Mucosa of rectum (tissue), 2 donors: ENCODE data around the gene P2RY6.

Experiments
- H3K27ac ChIP-seq, 2 donors: one replicate each; pipeline ENCODE4 v1.7.0; 2013; ENCODE audit warnings: inconsistent platforms in 2 of 2, low read depth in 2 of 2, low read length in 2 of 2
- H3K27me3 ChIP-seq, 2 donors: one replicate each; pipeline ENCODE4 v1.7.0; 2013; ENCODE audit warnings: low read length in 2 of 2; ENCODE audit not compliant: control insufficient read depth in 2 of 2, insufficient read depth in 2 of 2
- H3K36me3 ChIP-seq, 2 donors: one replicate each; pipeline ENCODE4 v1.7.0; 2013; ENCODE audit warnings: low read length in 2 of 2; ENCODE audit not compliant: control insufficient read depth in 2 of 2, insufficient read depth in 2 of 2
- H3K4me1 ChIP-seq, 2 donors: one replicate each; pipeline ENCODE4 v1.7.0; 2013; ENCODE audit warnings: low read length in 2 of 2, mild to moderate bottlenecking in 1 of 2; ENCODE audit not compliant: control insufficient read depth in 2 of 2, insufficient read depth in 2 of 2
- H3K4me3 ChIP-seq, 2 donors: one replicate each; pipeline ENCODE4 v1.7.0; 2013; ENCODE audit warnings: low read length in 2 of 2
- H3K9ac ChIP-seq, 2 donors: one replicate each; pipeline ENCODE4 v1.7.0; 2013; ENCODE audit warnings: low read length in 2 of 2, low read depth in 1 of 2, mild to moderate bottlenecking in 1 of 2
- H3K9me3 ChIP-seq, 2 donors: one replicate each; pipeline ENCODE4 v1.7.0; 2013; ENCODE audit warnings: low read length in 2 of 2; ENCODE audit not compliant: control insufficient read depth in 2 of 2
- donor health status: healthy.
- donor health status: Normal muscosa, but diverticular disease.

P2RY6 gene

GRCh38 chr11:73296501-73297230 is 24.5 kb downstream of the P2RY6 start:
- H3K36me3 ChIP-seq = no peaks in the 10 kb centered on the region
- no peak overlapping the region for H3K9ac ChIP-seq
- no peak overlapping the region for H3K27ac ChIP-seq
- no peak overlapping the region for H3K4me3 ChIP-seq
- H3K9me3 ChIP-seq = no peaks in the 10 kb centered on the region
- no peaks in the 10 kb centered on the region for H3K27me3 ChIP-seq
- H3K4me1 ChIP-seq = no peaks in the 10 kb centered on the region

GRCh38 chr11:73297231-73297590 is 25.1 kb downstream of the P2RY6 start:
- H3K9ac ChIP-seq = no peak overlapping the region
- H3K9me3 ChIP-seq = no peaks in the 10 kb centered on the region
- no peaks in the 10 kb centered on the region for H3K36me3 ChIP-seq
- no peak overlapping the region for H3K27ac ChIP-seq
- H3K27me3 ChIP-seq = no peaks in the 10 kb centered on the region
- H3K4me3 ChIP-seq = no peak overlapping the region
- H3K4me1 ChIP-seq = no peaks in the 10 kb centered on the region

GRCh38 chr11:73297702-73298101 is 25.6 kb downstream of the P2RY6 start:
- H3K4me1 ChIP-seq = no peaks in the 10 kb centered on the region
- H3K9ac ChIP-seq = no peak overlapping the region
- no peaks in the 10 kb centered on the region for H3K36me3 ChIP-seq
- H3K4me3 ChIP-seq = no peak overlapping the region
- H3K27ac ChIP-seq = no peak overlapping the region
- H3K9me3 ChIP-seq = no peaks in the 10 kb centered on the region
- H3K27me3 ChIP-seq = no peaks in the 10 kb centered on the region

- no peaks in the 10 kb centered on the region for H3K27me3 ChIP-seq
Observed at GRCh38 chr11:73298233-73298632, 26.1 kb downstream of the P2RY6 start.

GRCh38 chr11:73299751-73300150 is 27.6 kb downstream of the P2RY6 start:
- no peaks in the 10 kb centered on the region for H3K4me1 ChIP-seq
- no peaks in the 10 kb centered on the region for H3K27me3 ChIP-seq
- H3K9ac ChIP-seq = no peak overlapping the region
- H3K4me3 ChIP-seq = no peak overlapping the region
- no peaks in the 10 kb centered on the region for H3K36me3 ChIP-seq
- no peak overlapping the region for H3K27ac ChIP-seq
- no peaks in the 10 kb centered on the region for H3K9me3 ChIP-seq

More at GRCh38 chr11:73298233-73298632, 26.1 kb downstream of the P2RY6 start:
- Histone ChIP-seq H3K9ac (no peak overlapping the region), H3K27ac (no peak overlapping the region), H3K4me3 (no peak overlapping the region), H3K9me3 (no peaks in the 10 kb centered on the region), H3K36me3 (no peaks in the 10 kb centered on the region), H3K4me1 (no peaks in the 10 kb centered on the region)

- Histone ChIP-seq H3K9me3 (no peaks in the 10 kb centered on the region), H3K9ac (peak overlapping the region in 1 of 2 donors; percentile 54), H3K4me1 (peaks cover 9 to 12% of the 10 kb centered on the region in 2 donors), H3K27ac (no peak overlapping the region), H3K36me3 (no peaks in the 10 kb centered on the region), H3K4me3 (no peak overlapping the region), H3K27me3 (no peaks in the 10 kb centered on the region)
Observed at GRCh38 chr11:73306069-73306841, 34.1 kb downstream of the P2RY6 start.

GRCh38 chr11:73306977-73307322 is 34.8 kb downstream of the P2RY6 start:
- no peaks in the 10 kb centered on the region for H3K9me3 ChIP-seq
- H3K9ac ChIP-seq = peak overlapping the region; percentile 54 to 61
- peak overlapping the region; percentile 21 to 67 for H3K27ac ChIP-seq
- H3K4me3 ChIP-seq = peak overlapping the region; percentile 69 to 72
- no peaks in the 10 kb centered on the region for H3K36me3 ChIP-seq
- H3K27me3 ChIP-seq = no peaks in the 10 kb centered on the region
- peaks cover 9 to 12% of the 10 kb centered on the region in 2 donors for H3K4me1 ChIP-seq

- H3K36me3 ChIP-seq = no peaks in the 10 kb centered on the region
- no peaks in the 10 kb centered on the region for H3K27me3 ChIP-seq
- peak overlapping the region; percentile 67 to 74 for H3K9ac ChIP-seq
- H3K9me3 ChIP-seq = no peaks in the 10 kb centered on the region
- peak overlapping the region; percentile 69 to 78 for H3K4me3 ChIP-seq
- H3K4me1 ChIP-seq = peaks cover 9 to 12% of the 10 kb centered on the region in 2 donors
- peak overlapping the region; percentile 85 to 87 for H3K27ac ChIP-seq
Observed at GRCh38 chr11:73307323-73308002, 35.3 kb downstream of the P2RY6 start.

- peak within 1 kb of the TSS; percentile 67 to 74 for H3K9ac ChIP-seq
- H3K27me3 ChIP-seq = no peaks in the 10 kb centered on the region
- H3K27ac ChIP-seq = peak within 1 kb of the TSS; percentile 85 to 87
- H3K9me3 ChIP-seq = no peaks in the 10 kb centered on the region
- H3K36me3 ChIP-seq = no peaks in the 10 kb centered on the region
- peaks cover 10 to 12% of the 10 kb centered on the region in 2 donors for H3K4me1 ChIP-seq
- peak within 1 kb of the TSS; percentile 69 to 78 for H3K4me3 ChIP-seq
Observed at GRCh38 chr11:73308003-73308960, 36.1 kb downstream of the P2RY6 start, which contains the start of gene ARHGEF17. Gene ARHGEF17, plus strand, starts transcription at chr11:73308276. Its CDS starts 363 bp downstream, at chr11:73308639.
